MCF 10A (cell line): ENCODE measurements around the gene VCL. TPM values are rescaled to one million over a fixed set of nuclear protein-coding genes. Genes with fewer than 3 reads are reported as not detected.
"Not testable (repeated sequence)": the region's sequence is repeated elsewhere in the genome, so short reads cannot be mapped to it uniquely, and the experiment has no call there.

ENCODE experiments used
- BruUV-seq: library from RNA; stranded (reverse); fragments of 400-500 nt; replicated peaks from 2 replicates; lab custom pipeline; 2021; lab: Mats Ljungman, UMichigan
- CTCF ChIA-PET: fragments of 300-600 bp; sonication (Branson Sonifier 250); formaldehyde crosslinking; extraction: SDS; loops from one replicate; lab custom pipeline; 2021; ENCODE audit warnings: antibody characterized with exemption, inconsistent platforms; lab: Yijun Ruan, JAX
- POLR2A ChIA-PET: fragments of 300-600, 350-650 bp; sonication (Branson Sonifier 250); formaldehyde crosslinking; extraction: SDS; loops from one replicate; lab custom pipeline; 2020; ENCODE audit warnings: antibody characterized with exemption, inconsistent platforms; lab: Yijun Ruan, JAX
- DNase-seq: peaks from one replicate; pipeline ENCODE4 v3.0.0-alpha.2; 2018; ENCODE audit not compliant: unreplicated experiment
- H3K27ac Mint-ChIP-seq: one replicate; pipeline ENCODE4 v1.8.0; 2022; ENCODE audit warnings: mild to moderate bottlenecking, low read depth, mixed read lengths; ENCODE audit not compliant: unreplicated experiment
- H3K27me3 Mint-ChIP-seq: one replicate; pipeline ENCODE4 v1.8.0; 2022; ENCODE audit warnings: mixed read lengths; ENCODE audit not compliant: insufficient read depth, unreplicated experiment
- H3K36me3 Mint-ChIP-seq: one replicate; pipeline ENCODE4 v1.8.0; 2022; ENCODE audit warnings: mild to moderate bottlenecking, moderate library complexity, mixed read lengths; ENCODE audit not compliant: insufficient read depth, unreplicated experiment
- H3K4me1 Mint-ChIP-seq: one replicate; pipeline ENCODE4 v1.8.0; 2022; ENCODE audit warnings: mixed read lengths; ENCODE audit not compliant: insufficient read depth, unreplicated experiment
- H3K4me3 Mint-ChIP-seq: one replicate; pipeline ENCODE4 v1.8.0; 2022; ENCODE audit warnings: mild to moderate bottlenecking, moderate library complexity, mixed read lengths; ENCODE audit not compliant: unreplicated experiment
- H3K9me3 Mint-ChIP-seq: one replicate; pipeline ENCODE4 v1.8.0; 2022; ENCODE audit warnings: mixed read lengths; ENCODE audit not compliant: unreplicated experiment
- CTCF ChIP-seq: fragments of 200-600 bp; IDR thresholded peaks from one replicate; pipeline ENCODE4 v1.8.0; 2022; ENCODE audit warnings: antibody characterized with exemption, mild to moderate bottlenecking; ENCODE audit not compliant: unreplicated experiment
- intact Hi-C: fragments of 100-400 bp; cut with micrococcal nuclease; formaldehyde crosslinking; loops from 2 replicates; pipeline ENCODE4 v1.14.1; 2022
- total RNA-seq: library from RNA; stranded (reverse); gene quantifications from 2 replicates; pipeline ENCODE4 v1.2.3, GENCODE V29; 2022

VCL gene
- total RNA-seq, 1 experiment from 2014 or later = 90.2 TPM

GRCh38 chr10:74025380-74025978 is 27.6 kb downstream of the VCL start:
- H3K4me1 Mint-ChIP-seq = peaks cover 30% of the 10 kb centered on the region
- no peak for TF ChIP-seq CTCF
- no peaks in the 10 kb centered on the region for H3K27me3 Mint-ChIP-seq
- no TSS peak for BruUV-seq
- no peak overlapping the region for H3K27ac Mint-ChIP-seq
- DNase-seq = no peak
- no peak overlapping the region for H3K4me3 Mint-ChIP-seq
- H3K36me3 Mint-ChIP-seq = peaks cover 36% of the 10 kb centered on the region
- CTCF ChIA-PET = interaction anchor here (0.9 to 2.9 kb wide), 5 partner anchors 10 to 135 kb away, joined by 3 to 9 read pairs (median 5); no protein-coding TSS in a partner anchor
- POLR2A ChIA-PET = interaction anchor here (0.6 to 6.1 kb wide), 9 partner anchors 10 to 136 kb away, joined by 3 to 48 read pairs (median 3); partner anchors contain the start of gene VCL
- intact Hi-C loops = no loop called here
- no peaks in the 10 kb centered on the region for H3K9me3 Mint-ChIP-seq

GRCh38 chr10:74026428-74027015 is 28.6 kb downstream of the VCL start:
- DNase-seq = no peak
- TF ChIP-seq CTCF = no peak
- Mint-ChIP-seq H3K36me3 (peaks cover 36% of the 10 kb centered on the region), H3K4me3 (no peak overlapping the region), H3K27me3 (no peaks in the 10 kb centered on the region), H3K27ac (no peak overlapping the region), H3K4me1 (peaks cover 21% of the 10 kb centered on the region), H3K9me3 (no peaks in the 10 kb centered on the region)
- ChIA-PET CTCF (interaction anchor here (0.6 to 2.9 kb wide), 6 partner anchors 9 to 1211 kb away, joined by 3 to 9 read pairs (median 5); no protein-coding TSS in a partner anchor), POLR2A (interaction anchor here (0.6 to 6.1 kb wide), 13 partner anchors 9 to 137 kb away, joined by 3 to 48 read pairs (median 3); partner anchors contain the start of gene VCL)
- intact Hi-C loops = no loop called here
- BruUV-seq = no TSS peak

- H3K27me3 Mint-ChIP-seq = no peaks in the 10 kb centered on the region
- no peak for TF ChIP-seq CTCF
- H3K4me3 Mint-ChIP-seq = no peak overlapping the region
- no peak overlapping the region for H3K27ac Mint-ChIP-seq
- intact Hi-C loops = no loop called here
- ChIA-PET CTCF (interaction anchor here (0.9 to 1.2 kb wide), 2 partner anchors 141 to 148 kb away, joined by 3 read pairs; no protein-coding TSS in a partner anchor), POLR2A (interaction anchor here (1.8 to 6.1 kb wide), 2 partner anchors 16 to 29 kb away, joined by 9 to 48 read pairs; partner anchors contain the start of gene VCL)
- H3K9me3 Mint-ChIP-seq = no peaks in the 10 kb centered on the region
- DNase-seq = no peak
- no TSS peak for BruUV-seq
- peaks cover 39% of the 10 kb centered on the region for H3K36me3 Mint-ChIP-seq
- peaks cover 16% of the 10 kb centered on the region for H3K4me1 Mint-ChIP-seq
Measured at GRCh38 chr10:74027702-74028101, 29.8 kb downstream of the VCL start.

- TF ChIP-seq CTCF = no peak
- Mint-ChIP-seq H3K4me1 (peaks cover 34% of the 10 kb centered on the region), H3K27ac (no peak overlapping the region)
Measured at GRCh38 chr10:74029943-74030342, 32.0 kb downstream of the VCL start.

GRCh38 chr10:74032208-74032607 is 34.3 kb downstream of the VCL start:
- not testable (repeated sequence) for H3K4me3 Mint-ChIP-seq, DNase-seq, H3K27me3 Mint-ChIP-seq, H3K27ac Mint-ChIP-seq, H3K9me3 Mint-ChIP-seq, BruUV-seq
- intact Hi-C loops = loop anchor here (5.0 kb wide), 1 partner anchor 50 kb away; no protein-coding TSS in a partner anchor
- Mint-ChIP-seq H3K4me1 (peaks cover 25% of the 10 kb centered on the region), H3K36me3 (peaks cover 48% of the 10 kb centered on the region)
- CTCF ChIA-PET = interaction anchor here (0.6 to 1.3 kb wide), 2 partner anchors 146 to 147 kb away, joined by 3 to 6 read pairs; no protein-coding TSS in a partner anchor
- POLR2A ChIA-PET = interaction anchor here (0.9 to 2.7 kb wide), 5 partner anchors 8 to 33 kb away, joined by 3 to 21 read pairs (median 5); no protein-coding TSS in a partner anchor

More at GRCh38 chr10:74029943-74030342, 32.0 kb downstream of the VCL start:
- Mint-ChIP-seq H3K4me3 (no peak overlapping the region), H3K27me3 (no peaks in the 10 kb centered on the region), H3K36me3 (peaks cover 38% of the 10 kb centered on the region), H3K9me3 (no peaks in the 10 kb centered on the region)
- no peak for DNase-seq
- ChIA-PET POLR2A (interaction anchor here (0.7 to 3.0 kb wide), 2 partner anchors 9 to 28 kb away, joined by 3 to 15 read pairs; no protein-coding TSS in a partner anchor), CTCF (no interaction called here)
- intact Hi-C loops = loop anchor here (5.0 kb wide), 1 partner anchor 52 kb away; no protein-coding TSS in a partner anchor
- no TSS peak for BruUV-seq
